CD4-positive, alpha-beta T cell treated with Interleukin-4 for 1 hour (primary cell): Measurements from ENCODE around the gene TOM1.
A peak's percentile ranks its signal among the peaks of the same experiment; 100 is the strongest.

Source experiments
- DNase-seq, 2 donors: peaks; one replicate each; pipeline ENCODE4 v3.0.0-alpha.2; 2020 to 2022

The TOM1 gene

DNA sequence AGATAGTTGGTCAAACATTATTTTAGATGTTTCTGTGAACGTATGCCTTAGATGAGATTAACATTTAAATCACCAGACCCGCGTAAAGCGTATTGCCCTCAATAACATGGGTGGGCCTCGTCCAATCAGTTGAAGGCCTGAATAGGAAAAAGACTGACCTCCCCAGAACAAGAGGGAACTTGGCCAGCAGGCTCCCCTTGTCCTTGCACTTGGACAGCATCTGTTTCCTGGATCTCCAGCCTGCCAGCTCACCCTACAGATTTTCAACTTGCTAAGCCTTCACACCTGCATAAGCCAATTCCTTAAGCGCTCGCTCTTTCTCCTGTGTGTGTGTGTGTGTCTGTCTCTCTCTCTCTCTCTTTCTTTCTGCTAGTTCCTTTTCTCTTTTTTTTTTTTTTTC is 8.2 kb downstream of the TOM1 start:
- no peak for DNase-seq

DNA sequence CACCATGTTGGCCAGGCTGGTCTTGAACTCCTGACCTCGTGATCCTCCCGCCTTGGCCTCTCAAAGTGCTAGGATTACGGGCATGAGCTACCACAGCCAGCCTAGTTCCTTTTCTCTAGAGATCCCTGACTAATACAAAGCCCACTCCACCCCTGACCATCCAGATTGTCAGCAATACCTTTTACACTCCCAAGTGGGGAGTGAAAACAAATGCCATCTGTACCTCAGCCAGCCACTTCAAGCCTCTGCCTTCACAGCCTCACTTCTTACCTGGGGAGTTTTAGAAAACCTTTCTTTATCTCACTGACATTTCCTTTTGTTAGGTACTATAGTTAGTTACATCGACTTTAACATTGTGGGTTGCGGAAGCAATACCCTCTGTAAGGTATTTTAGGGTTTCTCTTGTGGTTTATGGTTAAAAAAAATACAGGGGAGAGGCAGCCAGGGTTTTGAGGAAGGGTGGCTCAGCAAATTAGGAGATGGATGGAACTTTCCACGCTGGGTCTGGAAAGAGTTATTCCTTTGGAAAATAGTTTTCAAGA is 8.9 kb downstream of the TOM1 start:
- DNase-seq: peak in 1 of 2 donors; percentile 28

GRCh38 chr22:35310556-35311550 is 11.2 kb downstream of the TOM1 start:
- no peak for DNase-seq

GRCh38 chr22:35311551-35311999 is 11.9 kb downstream of the TOM1 start:
- no peak for DNase-seq

DNA sequence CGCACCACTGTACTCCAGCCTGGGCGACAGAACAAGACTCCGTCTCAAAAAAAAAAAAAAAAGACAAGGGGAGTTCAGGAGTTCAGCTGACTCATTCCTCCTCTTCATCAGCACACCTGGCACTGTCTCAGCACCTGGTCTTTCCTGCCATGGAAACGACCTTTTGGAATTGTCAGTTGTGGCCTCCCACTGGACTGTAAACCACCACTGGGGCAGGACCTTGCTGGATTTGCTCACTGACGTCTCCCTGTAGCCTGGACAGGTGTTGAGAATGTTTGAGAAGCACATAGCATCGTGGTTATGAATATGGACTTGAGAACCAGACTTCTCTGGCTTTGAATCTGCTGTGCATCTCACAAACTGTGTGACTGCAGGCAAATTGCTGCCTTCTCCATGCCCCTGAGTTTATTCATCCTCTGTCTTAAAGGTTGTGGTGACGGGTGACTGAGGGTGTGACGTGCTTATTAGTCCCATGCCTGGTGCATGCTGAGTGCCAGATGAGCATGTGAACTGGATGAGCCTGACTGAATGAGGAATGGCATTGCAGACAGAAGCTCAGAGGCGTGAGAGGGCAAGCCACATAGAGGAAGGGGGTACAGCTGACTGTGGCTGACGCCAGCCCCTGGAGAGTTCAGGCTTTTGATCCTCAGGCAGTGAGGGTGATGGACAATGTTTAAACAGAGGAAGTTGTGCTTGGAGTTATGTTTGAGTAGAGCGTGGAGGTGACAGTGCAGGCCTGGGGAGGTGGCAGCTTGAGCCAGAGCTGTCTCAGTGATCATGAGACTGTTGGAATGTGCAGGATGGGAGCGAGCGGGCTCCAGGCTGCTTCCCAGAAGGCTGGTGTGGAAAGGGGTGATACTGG is 12.7 kb downstream of the TOM1 start:
- DNase-seq: no peak

- DNase-seq: no peak
Observed at GRCh38 chr22:35313311-35314121, 13.8 kb downstream of the TOM1 start.

- DNase-seq: no peak
Observed at GRCh38 chr22:35314161-35314942, 14.7 kb downstream of the TOM1 start.

DNA sequence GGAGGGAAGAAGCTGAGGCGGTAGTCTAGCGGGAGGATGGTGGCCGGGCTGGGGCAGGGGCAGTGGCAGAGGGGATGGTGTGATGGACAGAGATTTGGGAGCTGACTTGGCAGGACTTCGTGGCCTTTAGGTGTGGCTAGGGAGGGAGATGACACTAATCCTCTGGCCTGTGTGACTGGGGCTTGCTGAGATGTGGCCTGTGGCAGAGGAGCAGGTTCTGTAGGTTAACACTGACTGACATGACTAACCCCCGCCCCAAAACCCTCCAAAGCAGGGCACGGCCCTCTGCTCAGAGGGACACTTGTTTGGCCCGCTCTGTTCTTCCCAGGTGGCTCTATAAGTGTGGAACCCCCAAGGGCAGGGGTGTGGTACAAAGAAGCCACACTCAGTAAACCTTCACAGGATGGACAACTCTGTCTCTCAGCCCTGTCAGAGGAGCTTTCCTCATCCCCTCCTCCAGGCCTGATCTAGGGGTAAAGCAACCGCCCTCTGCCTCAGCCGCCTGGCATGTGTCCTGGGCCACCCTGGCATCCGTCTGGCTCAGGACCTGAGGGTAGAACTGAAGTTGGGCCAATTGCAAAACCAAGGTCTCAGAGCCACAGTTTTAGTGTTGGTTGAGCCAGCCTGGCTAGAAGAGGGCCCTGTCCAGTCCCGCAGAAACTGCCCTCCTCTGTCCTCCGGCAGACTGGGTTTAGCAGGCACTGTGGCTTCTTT is 15.6 kb downstream of the TOM1 start:
- no peak for DNase-seq

DNA sequence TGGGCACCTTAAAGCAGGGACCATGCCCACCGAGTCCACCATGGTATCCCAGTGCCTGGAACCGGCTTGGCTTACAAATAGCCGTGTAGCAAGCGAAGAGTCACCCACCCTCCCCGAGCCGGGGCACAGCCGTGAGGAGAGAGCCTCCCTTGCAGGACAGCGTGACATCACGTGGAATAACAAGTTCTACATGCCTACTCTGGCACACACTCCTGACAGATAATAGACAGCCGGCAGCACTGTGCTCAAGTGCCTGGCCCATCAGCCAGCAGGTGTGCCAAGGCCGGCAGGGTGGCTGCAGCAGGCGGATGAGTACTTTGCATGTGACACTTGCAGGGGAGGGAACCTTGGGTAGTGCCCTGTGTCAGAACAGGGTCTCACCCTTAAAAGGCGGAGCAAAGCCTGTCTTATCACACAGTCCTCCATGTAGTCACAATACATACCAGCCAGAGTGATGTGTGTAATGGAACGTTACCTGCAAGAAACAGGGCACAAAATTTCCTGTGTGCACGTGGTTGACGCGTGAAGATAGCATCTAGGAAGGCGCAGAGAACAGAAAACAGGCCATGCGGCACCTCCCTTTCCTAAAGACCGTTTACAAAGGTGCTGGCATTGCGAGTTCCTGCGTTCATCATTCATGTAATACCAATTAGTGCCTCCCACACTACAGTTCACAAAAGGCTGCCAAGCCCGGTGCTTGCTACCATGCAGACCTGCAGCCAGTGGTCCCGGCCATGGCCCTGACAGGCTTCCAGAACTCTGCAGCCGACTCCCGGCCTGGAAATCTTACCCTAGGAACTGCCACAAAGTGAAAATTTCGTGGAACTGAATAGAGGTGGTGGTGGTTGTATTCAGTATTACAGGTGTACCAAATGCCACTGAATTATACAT is 16.4 kb downstream of the TOM1 start:
- DNase-seq: no peak

DNA sequence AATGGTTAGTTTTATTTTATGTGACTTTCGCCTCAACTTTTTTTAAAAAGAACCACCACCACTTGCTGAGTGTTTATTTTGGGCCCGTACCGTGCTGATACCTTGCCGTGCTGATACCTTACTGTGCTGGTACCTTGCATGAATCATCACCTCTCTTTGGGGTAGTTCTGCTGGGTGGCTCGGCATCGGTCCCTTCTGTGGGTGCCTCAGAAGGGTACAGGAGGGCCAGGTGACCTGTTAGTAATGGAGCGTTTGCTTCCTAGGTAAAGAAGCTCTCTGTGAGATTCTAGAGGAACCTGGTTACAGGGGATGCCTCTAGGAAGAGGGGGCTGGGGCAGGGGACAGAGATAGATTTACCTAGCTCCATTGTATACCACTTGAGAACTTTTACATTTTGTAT is 17.1 kb downstream of the TOM1 start:
- DNase-seq: no peak

GRCh38 chr22:35317680-35318290 is 18.1 kb downstream of the TOM1 start:
- DNase-seq: no peak

- DNase-seq: no peak
Observed at GRCh38 chr22:35318346-35319215, 18.9 kb downstream of the TOM1 start.

DNA sequence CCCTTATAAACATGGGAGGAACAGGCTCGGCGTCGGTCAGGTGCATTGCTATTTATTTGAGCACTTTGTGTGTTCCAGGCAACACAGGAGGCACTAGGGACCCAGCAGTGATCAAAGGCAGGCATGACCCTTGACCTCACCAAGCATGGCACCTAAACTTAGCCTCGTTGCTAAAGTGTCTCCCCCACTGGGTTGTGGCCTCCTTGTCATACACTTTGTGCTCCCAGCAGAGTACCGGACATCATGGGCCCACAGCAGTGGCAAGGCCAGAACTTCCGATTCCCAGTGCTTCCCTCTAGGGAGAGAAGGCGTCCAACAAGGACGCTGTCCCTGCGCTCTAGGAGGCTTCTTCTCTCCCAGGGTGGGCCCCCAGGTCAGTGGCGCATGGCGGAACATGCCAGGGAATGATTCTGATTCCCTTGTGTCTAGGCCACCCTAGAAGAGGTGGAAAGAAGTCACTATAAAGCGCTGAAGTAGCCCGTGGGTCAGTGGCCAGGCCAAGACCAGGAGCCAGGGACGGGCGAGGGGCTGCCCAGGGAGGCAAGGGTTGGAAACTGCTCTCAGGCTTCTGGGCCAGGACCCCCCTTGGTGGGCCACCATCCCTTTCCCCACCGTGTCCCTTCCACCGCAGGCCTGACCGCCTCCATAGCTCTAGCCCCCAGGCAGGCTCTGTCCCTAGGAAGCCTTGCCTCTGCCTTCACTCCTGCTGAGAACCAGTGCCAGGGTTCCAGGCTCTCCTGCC is 19.7 kb downstream of the TOM1 start:
- no peak for DNase-seq

- no peak for DNase-seq
Observed at GRCh38 chr22:35322126-35322525, 22.4 kb downstream of the TOM1 start.

- no peak for DNase-seq
Observed at GRCh38 chr22:35322893-35323292, 23.2 kb downstream of the TOM1 start.

GRCh38 chr22:35323305-35323704 is 23.6 kb downstream of the TOM1 start:
- DNase-seq: no peak

GRCh38 chr22:35324067-35324466 is 24.4 kb downstream of the TOM1 start:
- DNase-seq: no peak

DNA sequence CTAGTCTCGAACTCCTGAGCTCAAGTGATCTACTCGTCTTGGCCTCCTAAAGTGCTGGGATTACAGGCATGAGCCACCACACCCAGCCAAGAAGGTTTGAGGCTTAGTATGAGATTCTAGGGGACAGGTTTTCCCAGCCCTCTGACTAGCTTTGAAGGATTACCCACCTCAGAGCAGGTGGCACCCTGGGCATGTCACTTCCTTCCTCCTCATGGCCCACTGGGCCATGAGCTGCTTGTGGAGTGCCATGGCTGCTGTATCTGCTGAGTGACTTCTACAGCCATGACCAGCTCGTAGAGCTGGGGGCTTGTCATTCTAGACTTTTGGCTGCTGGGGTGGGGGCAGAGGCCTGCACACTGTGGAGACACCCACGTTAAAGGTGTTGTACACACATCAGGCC is 25.1 kb downstream of the TOM1 start:
- DNase-seq: no peak
